HepG2 (cell line): Measurements from ENCODE around the gene SH3D21. TPM values are rescaled to one million over a fixed set of nuclear protein-coding genes. Genes with fewer than 3 reads are reported as not detected.
A peak's percentile ranks its signal among the peaks of the same experiment; 100 is the strongest.

ENCODE experiments used
- FIP1L1 ChIP-seq: fragments of 200-400 bp; formaldehyde crosslinking; IDR thresholded peaks from 2 replicates; pipeline ENCODE4 v1.6.1; 2018; ENCODE audit warnings: low read depth, mild to moderate bottlenecking, low read length, moderate library complexity, borderline replicate concordance; ENCODE audit not compliant: insufficient read depth
- FOXK1 ChIP-seq: sonication (generic); formaldehyde crosslinking; IDR thresholded peaks from 2 replicates; pipeline ENCODE4 v1.4.0; 2020; ENCODE audit warnings: low read depth, missing genetic modification reagents, borderline replicate concordance
- HDAC1 ChIP-seq: sonication (generic); formaldehyde crosslinking; IDR thresholded peaks from 2 replicates; pipeline ENCODE4 v1.5.1; 2020; ENCODE audit warnings: mild to moderate bottlenecking, missing genetic modification reagents
- NAIF1 ChIP-seq: sonication (generic); formaldehyde crosslinking; IDR thresholded peaks from 2 replicates; pipeline ENCODE4 v1.5.0; 2020; ENCODE audit warnings: mild to moderate bottlenecking, missing genetic modification reagents, borderline replicate concordance
- NKX3-1 ChIP-seq: sonication (generic); formaldehyde crosslinking; IDR thresholded peaks from 2 replicates; pipeline ENCODE4 v1.5.0; 2020; ENCODE audit warnings: missing genetic modification reagents
- REL ChIP-seq: sonication (generic); formaldehyde crosslinking; conservative IDR thresholded peaks from 2 replicates; pipeline ENCODE4 v1.8.0; 2022; ENCODE audit warnings: mild to moderate bottlenecking, missing genetic modification reagents, moderate library complexity
- TIGD3 ChIP-seq: sonication (generic); formaldehyde crosslinking; IDR thresholded peaks from 2 replicates; pipeline ENCODE4 v1.5.1; 2020; ENCODE audit warnings: mild to moderate bottlenecking, missing genetic modification reagents, borderline replicate concordance
- ZNF574 ChIP-seq: sonication (generic); formaldehyde crosslinking; IDR thresholded peaks from 2 replicates; pipeline ENCODE4 v1.4.0; 2020; ENCODE audit warnings: missing genetic modification reagents
- polyA plus RNA-seq, 8 experiments: library from polyadenylated mRNA; depleted of rRNA in 3 of 8; stranded (reverse) in 7 of 8; unstranded in 1 of 8; fragments of >200 nt; fragmentation: Illumina TruSeq in 4 of 8; extraction: Trizol in 4 of 8; gene quantifications; 2 replicates each; pipeline versions ENCODE4 v1.2.1 to v1.2.3, GENCODE V29; 2011 to 2016; ENCODE audit warnings: low read depth in 4 of 8, missing spikeins in 1 of 8, mixed read lengths in 1 of 8; ENCODE audit not compliant: insufficient read depth in 1 of 8
- total RNA-seq, 5 experiments: library from RNA; depleted of rRNA; stranded (reverse); fragments of >200 nt; fragmentation: Illumina TruSeq; extraction: Trizol; gene quantifications; 2 replicates each; pipeline ENCODE4 v1.2.3, GENCODE V29; 2016; ENCODE audit warnings: low read depth in 1 of 5
- TF ChIP-seq, protein P1 (sequence below): sonication (generic); formaldehyde crosslinking; IDR thresholded peaks from 2 replicates; pipeline ENCODE4 v1.4.0; 2020; ENCODE audit warnings: missing genetic modification reagents, borderline replicate concordance
- TF ChIP-seq, protein P2 (sequence below): sonication (generic); formaldehyde crosslinking; IDR thresholded peaks from 2 replicates; pipeline ENCODE4 v1.4.0; 2020; ENCODE audit warnings: missing genetic modification reagents
- TF ChIP-seq, protein P3 (sequence below): sonication (generic); formaldehyde crosslinking; IDR thresholded peaks from 2 replicates; pipeline ENCODE4 v1.4.0; 2020; ENCODE audit warnings: missing genetic modification reagents

SH3D21 gene
- total and polyA plus RNA-seq, 2 of the 13 experiments (the other 11 are each of a cell fraction or from before 2014, with no cell fraction given), result 5.1 to 8.6 TPM

GRCh38 chr1:36269408-36269838 lies 36.7 kb upstream of the SH3D21 start (continued):
- TF ChIP-seq TIGD3 (CRISPR knock-in tag) (no peak), REL (CRISPR knock-in tag) (no peak), HDAC1 (CRISPR knock-in tag) (peak; percentile 84), ZNF574 (peak; percentile 74), NAIF1 (no peak), FIP1L1 (no peak), FOXK1 (peak; percentile 76; the same call in 1 of the 2 replicates), NKX3-1 (0 out of 2 replicates have a peak, but pooled peaks have one; percentile 42)
- TF ChIP-seq, protein P1, sequence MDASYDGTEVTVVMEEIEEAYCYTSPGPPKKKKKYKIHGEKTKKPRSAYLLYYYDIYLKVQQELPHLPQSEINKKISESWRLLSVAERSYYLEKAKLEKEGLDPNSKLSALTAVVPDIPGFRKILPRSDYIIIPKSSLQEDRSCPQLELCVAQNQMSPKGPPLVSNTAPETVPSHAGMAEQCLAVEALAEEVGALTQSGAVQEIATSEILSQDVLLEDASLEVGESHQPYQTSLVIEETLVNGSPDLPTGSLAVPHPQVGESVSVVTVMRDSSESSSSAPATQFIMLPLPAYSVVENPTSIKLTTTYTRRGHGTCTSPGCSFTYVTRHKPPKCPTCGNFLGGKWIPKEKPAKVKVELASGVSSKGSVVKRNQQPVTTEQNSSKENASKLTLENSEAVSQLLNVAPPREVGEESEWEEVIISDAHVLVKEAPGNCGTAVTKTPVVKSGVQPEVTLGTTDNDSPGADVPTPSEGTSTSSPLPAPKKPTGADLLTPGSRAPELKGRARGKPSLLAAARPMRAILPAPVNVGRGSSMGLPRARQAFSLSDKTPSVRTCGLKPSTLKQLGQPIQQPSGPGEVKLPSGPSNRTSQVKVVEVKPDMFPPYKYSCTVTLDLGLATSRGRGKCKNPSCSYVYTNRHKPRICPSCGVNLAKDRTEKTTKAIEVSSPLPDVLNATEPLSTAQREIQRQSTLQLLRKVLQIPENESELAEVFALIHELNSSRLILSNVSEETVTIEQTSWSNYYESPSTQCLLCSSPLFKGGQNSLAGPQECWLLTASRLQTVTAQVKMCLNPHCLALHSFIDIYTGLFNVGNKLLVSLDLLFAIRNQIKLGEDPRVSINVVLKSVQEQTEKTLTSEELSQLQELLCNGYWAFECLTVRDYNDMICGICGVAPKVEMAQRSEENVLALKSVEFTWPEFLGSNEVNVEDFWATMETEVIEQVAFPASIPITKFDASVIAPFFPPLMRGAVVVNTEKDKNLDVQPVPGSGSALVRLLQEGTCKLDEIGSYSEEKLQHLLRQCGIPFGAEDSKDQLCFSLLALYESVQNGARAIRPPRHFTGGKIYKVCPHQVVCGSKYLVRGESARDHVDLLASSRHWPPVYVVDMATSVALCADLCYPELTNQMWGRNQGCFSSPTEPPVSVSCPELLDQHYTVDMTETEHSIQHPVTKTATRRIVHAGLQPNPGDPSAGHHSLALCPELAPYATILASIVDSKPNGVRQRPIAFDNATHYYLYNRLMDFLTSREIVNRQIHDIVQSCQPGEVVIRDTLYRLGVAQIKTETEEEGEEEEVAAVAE, result peak; percentile 66; the same call in 1 of the 2 replicates
- TF ChIP-seq, protein P2, sequence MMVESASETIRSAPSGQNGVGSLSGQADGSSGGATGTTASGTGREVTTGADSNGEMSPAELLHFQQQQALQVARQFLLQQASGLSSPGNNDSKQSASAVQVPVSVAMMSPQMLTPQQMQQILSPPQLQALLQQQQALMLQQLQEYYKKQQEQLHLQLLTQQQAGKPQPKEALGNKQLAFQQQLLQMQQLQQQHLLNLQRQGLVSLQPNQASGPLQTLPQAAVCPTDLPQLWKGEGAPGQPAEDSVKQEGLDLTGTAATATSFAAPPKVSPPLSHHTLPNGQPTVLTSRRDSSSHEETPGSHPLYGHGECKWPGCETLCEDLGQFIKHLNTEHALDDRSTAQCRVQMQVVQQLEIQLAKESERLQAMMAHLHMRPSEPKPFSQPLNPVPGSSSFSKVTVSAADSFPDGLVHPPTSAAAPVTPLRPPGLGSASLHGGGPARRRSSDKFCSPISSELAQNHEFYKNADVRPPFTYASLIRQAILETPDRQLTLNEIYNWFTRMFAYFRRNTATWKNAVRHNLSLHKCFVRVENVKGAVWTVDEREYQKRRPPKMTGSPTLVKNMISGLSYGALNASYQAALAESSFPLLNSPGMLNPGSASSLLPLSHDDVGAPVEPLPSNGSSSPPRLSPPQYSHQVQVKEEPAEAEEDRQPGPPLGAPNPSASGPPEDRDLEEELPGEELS (CRISPR knock-in tag), result peak; percentile 87
- TF ChIP-seq, protein P3, sequence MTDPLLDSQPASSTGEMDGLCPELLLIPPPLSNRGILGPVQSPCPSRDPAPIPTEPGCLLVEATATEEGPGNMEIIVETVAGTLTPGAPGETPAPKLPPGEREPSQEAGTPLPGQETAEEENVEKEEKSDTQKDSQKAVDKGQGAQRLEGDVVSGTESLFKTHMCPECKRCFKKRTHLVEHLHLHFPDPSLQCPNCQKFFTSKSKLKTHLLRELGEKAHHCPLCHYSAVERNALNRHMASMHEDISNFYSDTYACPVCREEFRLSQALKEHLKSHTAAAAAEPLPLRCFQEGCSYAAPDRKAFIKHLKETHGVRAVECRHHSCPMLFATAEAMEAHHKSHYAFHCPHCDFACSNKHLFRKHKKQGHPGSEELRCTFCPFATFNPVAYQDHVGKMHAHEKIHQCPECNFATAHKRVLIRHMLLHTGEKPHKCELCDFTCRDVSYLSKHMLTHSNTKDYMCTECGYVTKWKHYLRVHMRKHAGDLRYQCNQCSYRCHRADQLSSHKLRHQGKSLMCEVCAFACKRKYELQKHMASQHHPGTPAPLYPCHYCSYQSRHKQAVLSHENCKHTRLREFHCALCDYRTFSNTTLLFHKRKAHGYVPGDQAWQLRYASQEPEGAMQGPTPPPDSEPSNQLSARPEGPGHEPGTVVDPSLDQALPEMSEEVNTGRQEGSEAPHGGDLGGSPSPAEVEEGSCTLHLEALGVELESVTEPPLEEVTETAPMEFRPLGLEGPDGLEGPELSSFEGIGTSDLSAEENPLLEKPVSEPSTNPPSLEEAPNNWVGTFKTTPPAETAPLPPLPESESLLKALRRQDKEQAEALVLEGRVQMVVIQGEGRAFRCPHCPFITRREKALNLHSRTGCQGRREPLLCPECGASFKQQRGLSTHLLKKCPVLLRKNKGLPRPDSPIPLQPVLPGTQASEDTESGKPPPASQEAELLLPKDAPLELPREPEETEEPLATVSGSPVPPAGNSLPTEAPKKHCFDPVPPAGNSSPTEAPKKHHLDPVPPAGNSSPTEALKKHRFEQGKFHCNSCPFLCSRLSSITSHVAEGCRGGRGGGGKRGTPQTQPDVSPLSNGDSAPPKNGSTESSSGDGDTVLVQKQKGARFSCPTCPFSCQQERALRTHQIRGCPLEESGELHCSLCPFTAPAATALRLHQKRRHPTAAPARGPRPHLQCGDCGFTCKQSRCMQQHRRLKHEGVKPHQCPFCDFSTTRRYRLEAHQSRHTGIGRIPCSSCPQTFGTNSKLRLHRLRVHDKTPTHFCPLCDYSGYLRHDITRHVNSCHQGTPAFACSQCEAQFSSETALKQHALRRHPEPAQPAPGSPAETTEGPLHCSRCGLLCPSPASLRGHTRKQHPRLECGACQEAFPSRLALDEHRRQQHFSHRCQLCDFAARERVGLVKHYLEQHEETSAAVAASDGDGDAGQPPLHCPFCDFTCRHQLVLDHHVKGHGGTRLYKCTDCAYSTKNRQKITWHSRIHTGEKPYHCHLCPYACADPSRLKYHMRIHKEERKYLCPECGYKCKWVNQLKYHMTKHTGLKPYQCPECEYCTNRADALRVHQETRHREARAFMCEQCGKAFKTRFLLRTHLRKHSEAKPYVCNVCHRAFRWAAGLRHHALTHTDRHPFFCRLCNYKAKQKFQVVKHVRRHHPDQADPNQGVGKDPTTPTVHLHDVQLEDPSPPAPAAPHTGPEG (CRISPR knock-in tag), result 0 out of 2 replicates have a peak, but pooled peaks have one; percentile 19
